ENCODE measurements around the gene VPS37B.

- TF ChIP-seq CTCF (IDR thresholded peaks at IDR 0.05) (no peak), POLR2AphosphoS5 (IDR thresholded peaks at IDR 0.05) (no peak)
Measured at GRCh38 chr12:122858171-122858570, 37.8 kb downstream of the VPS37B start.

Data from esophagus muscularis mucosa (tissue), 3 donors.